SU-DHL-6 (cell line): ENCODE measurements around the gene GHR.

Experiments
- H2AFZ ChIP-seq: fragments of 200-600 bp; sonication (generic); 2 replicates; pipeline ENCODE4 v1.6.1; 2014; ENCODE audit warnings: low read depth, mild to moderate bottlenecking, moderate library complexity, mixed read lengths, antibody characterized with exemption, low read length; ENCODE audit not compliant: severe bottlenecking
- H3F3A ChIP-seq: fragments of 200-600 bp; shearing (Covaris generic); 2 replicates; pipeline ENCODE4 v1.6.0; 2016; ENCODE audit warnings: antibody characterized with exemption, mild to moderate bottlenecking; ENCODE audit not compliant: insufficient read depth
- H3K27ac ChIP-seq: fragments of 200-600 bp; sonication (generic); 2 replicates; pipeline ENCODE4 v1.5.1; 2016; ENCODE audit warnings: low read depth, mild to moderate bottlenecking, low read length, moderate library complexity, mixed read lengths
- H3K27me3 ChIP-seq: fragments of 200-600 bp; sonication (generic), shearing (Covaris generic); 2 replicates; pipeline ENCODE4 v1.6.0; 2014; ENCODE audit warnings: mild to moderate bottlenecking, low read length
- H3K36me3 ChIP-seq: fragments of 200-600 bp; sonication (generic); 2 replicates; pipeline ENCODE4 v1.6.1; 2014; ENCODE audit warnings: mild to moderate bottlenecking, low read length, mixed read lengths
- H3K4me2 ChIP-seq: fragments of 300-600, 200-600 bp; shearing (Covaris generic), sonication (generic); 2 replicates; pipeline ENCODE4 v1.6.0; 2014; ENCODE audit warnings: low read length, low read depth, mild to moderate bottlenecking; ENCODE audit not compliant: poor library complexity, severe bottlenecking
- H3K4me3 ChIP-seq: fragments of 200-600 bp; sonication (generic); 2 replicates; pipeline ENCODE4 v1.5.1; 2014; ENCODE audit warnings: antibody characterized with exemption, low read length, mild to moderate bottlenecking, mixed read lengths; ENCODE audit not compliant: insufficient read depth, poor library complexity, severe bottlenecking
- H3K79me2 ChIP-seq: fragments of 200-600 bp; sonication (generic); 2 replicates; pipeline ENCODE4 v1.6.1; 2014; ENCODE audit warnings: mild to moderate bottlenecking, low read length, moderate library complexity; ENCODE audit not compliant: insufficient read depth
- H3K9ac ChIP-seq: fragments of 200-600 bp; sonication (generic); 2 replicates; pipeline ENCODE4 v1.7.0; 2014; ENCODE audit warnings: mild to moderate bottlenecking, low read length
- H3K9me2 ChIP-seq: fragments of 200-600 bp; sonication (generic); replicated peaks from 2 replicates; pipeline ENCODE4 v1.6.1; 2014; ENCODE audit warnings: low read length; ENCODE audit not compliant: insufficient read depth
- H3K9me3 ChIP-seq: fragments of 200-600 bp; sonication (generic); 2 replicates; pipeline ENCODE4 v1.6.1; 2014; ENCODE audit warnings: low read length, mixed read lengths; ENCODE audit not compliant: insufficient read depth
- H4K20me1 ChIP-seq: fragments of 200-600 bp; sonication (generic); 2 replicates; pipeline ENCODE4 v1.6.1; 2014; ENCODE audit warnings: low read depth, mild to moderate bottlenecking, antibody characterized with exemption, low read length, moderate library complexity, mixed read lengths
- EZH2phosphoT487 ChIP-seq: fragments of 200-600 bp; sonication (generic), shearing (Covaris generic); conservative IDR thresholded peaks from 2 replicates; pipeline ENCODE4 v1.6.1; 2018; ENCODE audit warnings: mild to moderate bottlenecking, antibody characterized with exemption, low read length, moderate library complexity, mixed read lengths
- TF ChIP-seq, protein P1 (sequence below): fragments of 200-600 bp; sonication (generic); IDR thresholded peaks from one replicate; pipeline ENCODE4 v1.5.1; 2017; ENCODE audit warnings: antibody characterized with exemption, mild to moderate bottlenecking, low read length, moderate library complexity; ENCODE audit not compliant: insufficient read depth, poor library complexity, severe bottlenecking

Gene GHR

DNA sequence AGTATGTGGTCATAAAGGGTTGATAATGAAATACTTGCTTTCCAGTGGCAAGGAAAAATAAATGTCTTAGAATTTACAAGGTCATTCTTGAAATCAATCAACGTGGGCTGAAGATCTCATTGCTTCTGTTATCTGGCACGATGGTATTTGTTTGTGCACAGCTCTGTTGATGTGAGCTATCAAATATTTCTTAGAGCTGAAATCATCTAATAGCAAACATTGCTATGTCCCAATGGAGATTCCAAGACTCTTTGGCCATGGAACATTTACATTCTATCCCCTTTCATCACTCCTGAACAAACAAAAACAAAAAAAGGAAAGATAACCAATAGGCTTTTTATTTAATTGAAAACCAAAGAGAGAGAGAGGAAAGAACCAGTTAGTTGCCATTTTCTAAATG lies 221.9 kb downstream of the GHR start:
- no peaks in the 10 kb centered on the region for H3K9me3 ChIP-seq

GRCh38 chr5:42648036-42648435 lies 224.8 kb downstream of the GHR start:
- Histone ChIP-seq H3K79me2 (no peaks in the 10 kb centered on the region), H3K9me3 (no peaks in the 10 kb centered on the region), H3K27ac (no peak overlapping the region), H3F3A (no peaks in the 10 kb centered on the region), H2AFZ (no peak overlapping the region), H3K9ac (no peak overlapping the region), H3K4me2 (no peak overlapping the region), H3K36me3 (no peaks in the 10 kb centered on the region), H3K9me2 (no peaks in the 10 kb centered on the region), H3K4me3 (no peak overlapping the region), H4K20me1 (no peaks in the 10 kb centered on the region), H3K27me3 (no peaks in the 10 kb centered on the region)
- TF ChIP-seq, protein P1, sequence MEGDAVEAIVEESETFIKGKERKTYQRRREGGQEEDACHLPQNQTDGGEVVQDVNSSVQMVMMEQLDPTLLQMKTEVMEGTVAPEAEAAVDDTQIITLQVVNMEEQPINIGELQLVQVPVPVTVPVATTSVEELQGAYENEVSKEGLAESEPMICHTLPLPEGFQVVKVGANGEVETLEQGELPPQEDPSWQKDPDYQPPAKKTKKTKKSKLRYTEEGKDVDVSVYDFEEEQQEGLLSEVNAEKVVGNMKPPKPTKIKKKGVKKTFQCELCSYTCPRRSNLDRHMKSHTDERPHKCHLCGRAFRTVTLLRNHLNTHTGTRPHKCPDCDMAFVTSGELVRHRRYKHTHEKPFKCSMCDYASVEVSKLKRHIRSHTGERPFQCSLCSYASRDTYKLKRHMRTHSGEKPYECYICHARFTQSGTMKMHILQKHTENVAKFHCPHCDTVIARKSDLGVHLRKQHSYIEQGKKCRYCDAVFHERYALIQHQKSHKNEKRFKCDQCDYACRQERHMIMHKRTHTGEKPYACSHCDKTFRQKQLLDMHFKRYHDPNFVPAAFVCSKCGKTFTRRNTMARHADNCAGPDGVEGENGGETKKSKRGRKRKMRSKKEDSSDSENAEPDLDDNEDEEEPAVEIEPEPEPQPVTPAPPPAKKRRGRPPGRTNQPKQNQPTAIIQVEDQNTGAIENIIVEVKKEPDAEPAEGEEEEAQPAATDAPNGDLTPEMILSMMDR, result no peak

More for the DNA sequence above, 221.9 kb downstream of the GHR start:
- H3K9ac ChIP-seq, result no peak overlapping the region
- H3K4me3 ChIP-seq, result no peak overlapping the region
- H3K27me3 ChIP-seq, result no peaks in the 10 kb centered on the region
- no peak overlapping the region for H2AFZ ChIP-seq
- H3K36me3 ChIP-seq, result no peaks in the 10 kb centered on the region
- TF ChIP-seq, protein P1, result no peak
- no peak for TF ChIP-seq EZH2phosphoT487
- H3K4me2 ChIP-seq, result no peak overlapping the region
- H3K79me2 ChIP-seq, result no peaks in the 10 kb centered on the region
- H3K9me2 ChIP-seq, result no peaks in the 10 kb centered on the region
- H4K20me1 ChIP-seq, result no peaks in the 10 kb centered on the region
- H3F3A ChIP-seq, result no peaks in the 10 kb centered on the region
- no peak overlapping the region for H3K27ac ChIP-seq

DNA sequence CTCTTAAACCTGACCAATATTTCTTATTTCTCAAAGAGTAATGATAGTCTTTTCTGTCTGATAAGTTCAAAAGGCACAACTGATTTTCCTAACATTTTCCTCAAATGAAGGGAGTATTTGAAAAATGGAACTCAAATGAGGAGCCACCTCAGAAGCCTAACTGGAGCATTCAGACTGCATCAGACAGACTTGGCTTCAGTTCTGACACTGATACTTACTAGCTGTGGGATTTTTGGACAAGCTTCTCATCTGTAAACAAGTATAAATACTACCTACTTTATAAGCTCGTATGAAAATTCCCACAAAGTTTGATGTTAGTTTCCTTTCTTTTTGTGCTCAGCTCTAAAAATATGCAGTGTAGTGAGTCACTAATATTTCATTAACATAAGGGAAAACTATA lies 225.7 kb downstream of the GHR start:
- Histone ChIP-seq H3K9me2 (no peaks in the 10 kb centered on the region), H3K36me3 (no peaks in the 10 kb centered on the region), H3K27ac (no peak overlapping the region), H4K20me1 (no peaks in the 10 kb centered on the region), H3K4me2 (no peak overlapping the region), H2AFZ (no peak overlapping the region), H3K79me2 (no peaks in the 10 kb centered on the region), H3K27me3 (no peaks in the 10 kb centered on the region), H3K4me3 (no peak overlapping the region), H3K9me3 (no peaks in the 10 kb centered on the region), H3F3A (no peaks in the 10 kb centered on the region), H3K9ac (no peak overlapping the region)
- TF ChIP-seq EZH2phosphoT487, result no peak
- TF ChIP-seq, protein P1, result no peak

- H3K9me2 ChIP-seq, result no peaks in the 10 kb centered on the region
- no peak for TF ChIP-seq EZH2phosphoT487
- TF ChIP-seq, protein P1, result no peak
- no peak overlapping the region for H2AFZ ChIP-seq
- H3K36me3 ChIP-seq, result no peaks in the 10 kb centered on the region
- H3K9ac ChIP-seq, result no peak overlapping the region
- H3K4me3 ChIP-seq, result no peak overlapping the region
- no peaks in the 10 kb centered on the region for H3K9me3 ChIP-seq
- H3K4me2 ChIP-seq, result no peak overlapping the region
- no peaks in the 10 kb centered on the region for H4K20me1 ChIP-seq
- no peaks in the 10 kb centered on the region for H3K79me2 ChIP-seq
- H3F3A ChIP-seq, result no peaks in the 10 kb centered on the region
- H3K27ac ChIP-seq, result no peak overlapping the region
- H3K27me3 ChIP-seq, result no peaks in the 10 kb centered on the region
These were observed 226.8 kb downstream of the GHR start for GRCh38 chr5:42650084-42650483.
